ENCODE measurements around the gene ESRRG.

Gene ESRRG

DNA sequence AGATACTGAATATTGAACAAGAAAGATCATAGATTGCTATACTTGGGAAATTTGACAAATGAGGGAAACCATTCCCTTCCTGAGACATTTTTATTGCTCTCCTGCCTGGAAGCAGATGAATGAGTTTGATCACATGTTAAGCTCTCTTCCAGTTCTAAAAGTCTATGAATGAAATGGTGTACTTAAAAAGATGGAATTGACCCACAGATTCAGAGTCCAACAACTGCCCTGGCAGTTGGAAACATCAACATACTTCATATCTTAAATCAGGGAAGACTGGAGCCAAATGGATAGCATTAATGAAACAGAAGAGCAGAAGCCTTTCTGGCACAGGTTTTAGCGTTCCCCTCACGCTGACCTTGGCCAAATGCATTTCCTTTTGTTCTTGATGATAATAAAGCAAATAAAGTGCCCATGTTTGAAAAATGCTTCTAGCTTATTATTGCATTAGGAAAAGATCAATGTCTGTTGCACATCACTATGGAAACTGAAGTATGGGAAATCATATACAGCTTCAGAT lies 142.6 kb downstream of the ESRRG start:
- POLR2A ChIA-PET, result no interaction called here
- no peak overlapping the region for H3K4me3 ChIP-seq (ENCODE audit: low read depth, low read length)
- CTCF ChIA-PET, result no interaction called here
- TF ChIP-seq, protein P1, sequence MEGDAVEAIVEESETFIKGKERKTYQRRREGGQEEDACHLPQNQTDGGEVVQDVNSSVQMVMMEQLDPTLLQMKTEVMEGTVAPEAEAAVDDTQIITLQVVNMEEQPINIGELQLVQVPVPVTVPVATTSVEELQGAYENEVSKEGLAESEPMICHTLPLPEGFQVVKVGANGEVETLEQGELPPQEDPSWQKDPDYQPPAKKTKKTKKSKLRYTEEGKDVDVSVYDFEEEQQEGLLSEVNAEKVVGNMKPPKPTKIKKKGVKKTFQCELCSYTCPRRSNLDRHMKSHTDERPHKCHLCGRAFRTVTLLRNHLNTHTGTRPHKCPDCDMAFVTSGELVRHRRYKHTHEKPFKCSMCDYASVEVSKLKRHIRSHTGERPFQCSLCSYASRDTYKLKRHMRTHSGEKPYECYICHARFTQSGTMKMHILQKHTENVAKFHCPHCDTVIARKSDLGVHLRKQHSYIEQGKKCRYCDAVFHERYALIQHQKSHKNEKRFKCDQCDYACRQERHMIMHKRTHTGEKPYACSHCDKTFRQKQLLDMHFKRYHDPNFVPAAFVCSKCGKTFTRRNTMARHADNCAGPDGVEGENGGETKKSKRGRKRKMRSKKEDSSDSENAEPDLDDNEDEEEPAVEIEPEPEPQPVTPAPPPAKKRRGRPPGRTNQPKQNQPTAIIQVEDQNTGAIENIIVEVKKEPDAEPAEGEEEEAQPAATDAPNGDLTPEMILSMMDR (IDR thresholded peaks at IDR 0.05; ENCODE audit: insufficient read depth, low read length, missing control alignments), result no peak
- DNase-seq (ENCODE audit: low read depth, low spot score), result no peak

- no peak overlapping the region for H3K4me3 ChIP-seq (ENCODE audit: low read depth, low read length)
- DNase-seq (ENCODE audit: low read depth, low spot score), result no peak
- ChIA-PET POLR2A (no interaction called here), CTCF (interaction anchor here (1.0 kb wide), 1 partner anchor 11 kb away, joined by 3 read pairs; no protein-coding TSS in a partner anchor)
- TF ChIP-seq, protein P1 (IDR thresholded peaks at IDR 0.05; ENCODE audit: insufficient read depth, low read length, missing control alignments), result no peak
Observed at GRCh38 chr1:216576234-216576937, 146.8 kb downstream of the ESRRG start.

DNA sequence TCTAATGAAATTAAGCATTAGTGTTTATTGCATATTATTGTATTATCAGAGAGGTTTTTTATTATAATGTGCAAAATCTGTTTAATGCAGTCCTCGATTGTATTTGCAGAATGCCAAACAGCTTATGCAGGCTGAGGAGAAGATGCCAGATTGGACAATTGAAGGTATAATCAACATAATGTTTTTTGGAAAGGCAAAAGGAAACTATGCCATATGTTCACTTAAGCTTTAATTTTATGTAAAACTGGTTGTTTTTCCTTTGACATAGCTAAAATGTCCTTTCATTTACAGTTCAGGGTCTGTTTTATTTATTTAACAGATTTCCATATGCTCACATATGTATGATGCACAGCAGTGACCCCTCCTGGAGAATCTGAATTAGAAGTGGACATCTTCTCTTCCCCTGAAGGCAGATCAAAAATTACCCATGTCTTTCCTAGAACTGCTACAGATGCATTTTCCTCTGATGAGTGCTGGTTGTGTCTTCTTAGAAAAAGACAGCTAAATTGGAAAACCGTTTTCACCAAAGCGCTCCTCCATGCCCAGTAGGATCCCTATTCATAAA lies 156.5 kb downstream of the ESRRG start:
- CTCF ChIA-PET, result interaction anchor here (0.6 to 4.2 kb wide), 17 partner anchors 10 to 677 kb away, joined by 3 to 31 read pairs (median 4); no protein-coding TSS in a partner anchor
- DNase-seq (ENCODE audit: low read depth, low spot score), result peak; percentile 3
- TF ChIP-seq, protein P1 (IDR thresholded peaks at IDR 0.05; ENCODE audit: insufficient read depth, low read length, missing control alignments), result peak; percentile 43

DNA sequence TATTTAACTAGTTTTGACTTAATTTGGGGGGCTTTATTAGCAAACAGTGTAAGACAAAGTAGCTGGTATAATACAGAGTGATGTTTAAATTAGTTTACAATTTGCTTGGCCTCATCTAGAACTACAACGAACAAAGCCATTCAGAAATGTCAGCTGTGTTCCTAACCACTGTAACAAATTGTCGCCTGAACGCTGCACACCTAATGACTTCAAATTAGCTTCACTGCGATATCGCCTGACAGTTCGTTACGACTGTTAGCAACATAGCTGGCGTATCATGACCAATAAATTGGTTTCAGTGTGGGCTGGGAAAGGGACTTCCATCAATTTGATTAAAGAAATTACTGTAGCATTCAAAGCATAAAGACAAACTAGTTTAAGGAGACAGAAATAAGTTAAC lies 160.1 kb downstream of the ESRRG start:
- CTCF ChIA-PET, result interaction anchor here (0.7 to 0.8 kb wide), 2 partner anchors 11 to 349 kb away, joined by 3 read pairs; no protein-coding TSS in a partner anchor
- no peak overlapping the region for H3K4me3 ChIP-seq (ENCODE audit: low read depth, low read length)
- TF ChIP-seq, protein P1 (IDR thresholded peaks at IDR 0.05; ENCODE audit: insufficient read depth, low read length, missing control alignments), result no peak
- POLR2A ChIA-PET, result no interaction called here
- DNase-seq (ENCODE audit: low read depth, low spot score), result no peak

More for the DNA sequence above, 156.5 kb downstream of the ESRRG start:
- POLR2A ChIA-PET, result no interaction called here
- no peak overlapping the region for H3K4me3 ChIP-seq (ENCODE audit: low read depth, low read length)

DNA sequence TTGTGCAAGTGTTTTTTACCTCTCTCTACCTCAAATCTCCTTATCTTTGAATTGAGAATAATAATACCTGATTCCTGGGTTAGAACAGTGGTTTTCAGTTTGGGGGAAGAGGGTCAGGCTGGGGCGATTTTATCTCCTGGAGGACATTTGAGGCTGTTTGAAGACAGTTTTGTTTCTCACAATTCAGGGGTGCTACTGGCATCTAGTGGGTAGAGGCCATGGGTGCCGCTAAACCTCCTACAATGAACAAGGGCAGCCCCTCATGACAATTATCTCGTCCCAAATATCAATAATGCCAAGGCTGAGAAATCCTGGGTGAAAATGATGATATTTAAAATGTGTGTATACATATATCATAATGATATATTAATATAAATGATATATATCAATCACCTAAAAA lies 160.8 kb downstream of the ESRRG start:
- no peak overlapping the region for H3K4me3 ChIP-seq (ENCODE audit: low read depth, low read length)
- ChIA-PET CTCF (interaction anchor here (0.7 to 1.1 kb wide), 3 partner anchors 20 to 348 kb away, joined by 3 to 4 read pairs (median 3); no protein-coding TSS in a partner anchor), POLR2A (no interaction called here)
- TF ChIP-seq, protein P1 (IDR thresholded peaks at IDR 0.05; ENCODE audit: insufficient read depth, low read length, missing control alignments), result peak; percentile 21
- no peak for DNase-seq (ENCODE audit: low read depth, low spot score)

GRCh38 chr1:216560527-216560926 lies 162.7 kb downstream of the ESRRG start:
- ChIA-PET POLR2A (no interaction called here), CTCF (interaction anchor here (1.0 kb wide), 1 partner anchor 342 kb away, joined by 3 read pairs; no protein-coding TSS in a partner anchor)
- no peak overlapping the region for H3K4me3 ChIP-seq (ENCODE audit: low read depth, low read length)
- TF ChIP-seq, protein P1 (IDR thresholded peaks at IDR 0.05; ENCODE audit: insufficient read depth, low read length, missing control alignments), result no peak
- no peak for DNase-seq (ENCODE audit: low read depth, low spot score)

Data from AG04449 (cell line).